Stimulated activated CD4-positive, alpha-beta T cell treated with anti-CD3 and anti-CD28 coated beads, TNF-alpha, amount 100 ng/mL, for 48 hours (primary cell): ENCODE data around the gene MTCH1.

Experiments used
- DNase-seq, 3 donors: peaks; one replicate each; pipeline ENCODE4 v3.0.0-alpha.2; 2020; ENCODE audit warnings: low read depth in 3 of 3

Gene MTCH1

GRCh38 chr6:36985808-36986703, at the start of gene MTCH1:
Gene MTCH1, minus strand, starts transcription at chr6:36986196. Its CDS starts 23 bp downstream, at chr6:36986173.
- DNase-seq, result peak; percentile 73 to 80 (median 80)

- DNase-seq, result no peak
Observed at GRCh38 chr6:37033819-37034795, 48.1 kb upstream of the MTCH1 start.

GRCh38 chr6:37033255-37033654, 47.3 kb upstream of the MTCH1 start:
- DNase-seq, result peak in 2 of 3 donors; percentile 41 to 48

- no peak for DNase-seq
Observed at GRCh38 chr6:37032239-37032638, 46.2 kb upstream of the MTCH1 start.

- no peak for DNase-seq
Observed at GRCh38 chr6:37030599-37030998, 44.6 kb upstream of the MTCH1 start.

- DNase-seq, result no peak
Observed at GRCh38 chr6:37029249-37029971, 43.4 kb upstream of the MTCH1 start.

- DNase-seq, result no peak
Observed at GRCh38 chr6:37027811-37028469, 41.9 kb upstream of the MTCH1 start.

- DNase-seq, result no peak
Observed at GRCh38 chr6:37027036-37027720, 41.2 kb upstream of the MTCH1 start.

GRCh38 chr6:37025621-37026466, 39.8 kb upstream of the MTCH1 start:
- no peak for DNase-seq

- DNase-seq, result peak; percentile 36 to 57 (median 37)
Observed at GRCh38 chr6:37024656-37025337, 38.8 kb upstream of the MTCH1 start.

- DNase-seq, result no peak
Observed at GRCh38 chr6:37022135-37022863, 36.3 kb upstream of the MTCH1 start.

- peak; percentile 21 to 63 (median 35) for DNase-seq
Observed at GRCh38 chr6:37021356-37022129, 35.5 kb upstream of the MTCH1 start.

- DNase-seq, result no peak
Observed at GRCh38 chr6:37020812-37021211, 34.8 kb upstream of the MTCH1 start.

- DNase-seq, result no peak
Observed at GRCh38 chr6:37020381-37020780, 34.4 kb upstream of the MTCH1 start.

- DNase-seq, result no peak
Observed at GRCh38 chr6:37019065-37019450, 33.1 kb upstream of the MTCH1 start.

GRCh38 chr6:37018198-37019064, 32.4 kb upstream of the MTCH1 start:
- peak; percentile 84 to 89 (median 88) for DNase-seq
